ENCODE results near the gene RUFY3. TPM values are rescaled to one million over a fixed set of nuclear protein-coding genes. Genes with fewer than 3 reads are reported as not detected.
"Not testable (repeated sequence)": the region's sequence is repeated elsewhere in the genome, so short reads cannot be mapped to it uniquely, and the experiment has no call there.

Gene RUFY3
- total and polyA plus RNA-seq, 4 donors: 137 to 279 (median 199) TPM

- no peaks in the 10 kb centered on the region for H3K9me3 ChIP-seq (ENCODE audit: control insufficient read depth, insufficient read depth, low read length)
- H3K4me3 ChIP-seq (ENCODE audit: low read depth, low read length): no peak overlapping the region
- no peaks in the 10 kb centered on the region for H3K36me3 ChIP-seq (ENCODE audit: control insufficient read depth, insufficient read depth, low read length)
- no CpG with 5 or more reads among the region's 7 CpGs for WGBS (ENCODE audit: insufficient coverage)
- H3K27me3 ChIP-seq (ENCODE audit: control insufficient read depth, insufficient read depth, low read length): no peaks in the 10 kb centered on the region
- H3K4me1 ChIP-seq (ENCODE audit: control insufficient read depth, insufficient read depth, low read length): peaks cover 4% of the 10 kb centered on the region
- no peak overlapping the region for H3K27ac ChIP-seq (ENCODE audit: low read depth, low read length)
- DNase-seq (ENCODE audit: low read depth in 4 of 6, low spot score in 6 of 6): no peak
These were observed 8.2 kb upstream of the RUFY3 start for GRCh38 chr4:70713453-70714078.

GRCh38 chr4:70714079-70714887, 7.5 kb upstream of the RUFY3 start:
- WGBS (ENCODE audit: insufficient coverage): 100% methylated on average over 1 of the region's 5 CpGs
- Histone ChIP-seq H3K4me1 (ENCODE audit: control insufficient read depth, insufficient read depth, low read length) (peaks cover 4% of the 10 kb centered on the region), H3K27me3 (ENCODE audit: control insufficient read depth, insufficient read depth, low read length) (no peaks in the 10 kb centered on the region), H3K27ac (ENCODE audit: low read depth, low read length) (no peak overlapping the region), H3K9me3 (ENCODE audit: control insufficient read depth, insufficient read depth, low read length) (no peaks in the 10 kb centered on the region), H3K36me3 (ENCODE audit: control insufficient read depth, insufficient read depth, low read length) (no peaks in the 10 kb centered on the region), H3K4me3 (ENCODE audit: low read depth, low read length) (no peak overlapping the region)
- DNase-seq (ENCODE audit: low read depth in 4 of 6, low spot score in 6 of 6): no peak

- Histone ChIP-seq H3K27ac (ENCODE audit: low read depth, low read length) (no peak overlapping the region), H3K4me3 (ENCODE audit: low read depth, low read length) (no peak overlapping the region), H3K9me3 (ENCODE audit: control insufficient read depth, insufficient read depth, low read length) (no peaks in the 10 kb centered on the region), H3K4me1 (ENCODE audit: control insufficient read depth, insufficient read depth, low read length) (peaks cover 4% of the 10 kb centered on the region), H3K36me3 (ENCODE audit: control insufficient read depth, insufficient read depth, low read length) (no peaks in the 10 kb centered on the region), H3K27me3 (ENCODE audit: control insufficient read depth, insufficient read depth, low read length) (no peaks in the 10 kb centered on the region)
- WGBS (ENCODE audit: insufficient coverage): 90% methylated on average over 5 of the region's 6 CpGs
- DNase-seq (ENCODE audit: low read depth in 4 of 6, low spot score in 6 of 6): no peak
These were observed 6.7 kb upstream of the RUFY3 start for GRCh38 chr4:70715097-70715496.

- no peaks in the 10 kb centered on the region for H3K9me3 ChIP-seq (ENCODE audit: control insufficient read depth, insufficient read depth, low read length)
- H3K27ac ChIP-seq (ENCODE audit: low read depth, low read length): no peak overlapping the region
- DNase-seq (ENCODE audit: low read depth in 4 of 6, low spot score in 6 of 6): no peak
- H3K4me3 ChIP-seq (ENCODE audit: low read depth, low read length): no peak overlapping the region
- H3K4me1 ChIP-seq (ENCODE audit: control insufficient read depth, insufficient read depth, low read length): no peaks in the 10 kb centered on the region
- 87% methylated on average over 9 of the region's 13 CpGs for WGBS (ENCODE audit: insufficient coverage)
- no peaks in the 10 kb centered on the region for H3K27me3 ChIP-seq (ENCODE audit: control insufficient read depth, insufficient read depth, low read length)
- no peaks in the 10 kb centered on the region for H3K36me3 ChIP-seq (ENCODE audit: control insufficient read depth, insufficient read depth, low read length)
These were observed 2.8 kb upstream of the RUFY3 start for GRCh38 chr4:70718811-70719604.

- DNase-seq (ENCODE audit: low read depth in 4 of 6, low spot score in 6 of 6): peak in 2 of 6 donors; percentile 74 to 90
- H3K4me3 ChIP-seq (ENCODE audit: low read depth, low read length): peak overlapping the region; percentile 63
- H3K27ac ChIP-seq (ENCODE audit: low read depth, low read length): peak overlapping the region; percentile 86
These were observed 531 bp downstream of the RUFY3 start for GRCh38 chr4:70722199-70722791.

GRCh38 chr4:70724463-70724862, 2.7 kb downstream of the RUFY3 start:
- Histone ChIP-seq H3K27me3 (ENCODE audit: control insufficient read depth, insufficient read depth, low read length) (no peaks in the 10 kb centered on the region), H3K4me3 (ENCODE audit: low read depth, low read length) (no peak overlapping the region), H3K27ac (ENCODE audit: low read depth, low read length) (no peak overlapping the region), H3K36me3 (ENCODE audit: control insufficient read depth, insufficient read depth, low read length) (peaks cover 3% of the 10 kb centered on the region), H3K9me3 (ENCODE audit: control insufficient read depth, insufficient read depth, low read length) (no peaks in the 10 kb centered on the region), H3K4me1 (ENCODE audit: control insufficient read depth, insufficient read depth, low read length) (peaks cover 6% of the 10 kb centered on the region)
- no CpG with 5 or more reads among the region's 3 CpGs for WGBS (ENCODE audit: insufficient coverage)
- no peak for DNase-seq (ENCODE audit: low read depth in 4 of 6, low spot score in 6 of 6)

More at GRCh38 chr4:70722199-70722791, 531 bp downstream of the RUFY3 start:
- Histone ChIP-seq H3K9me3 (ENCODE audit: control insufficient read depth, insufficient read depth, low read length) (no peaks in the 10 kb centered on the region), H3K36me3 (ENCODE audit: control insufficient read depth, insufficient read depth, low read length) (no peaks in the 10 kb centered on the region), H3K4me1 (ENCODE audit: control insufficient read depth, insufficient read depth, low read length) (peaks cover 6% of the 10 kb centered on the region), H3K27me3 (ENCODE audit: control insufficient read depth, insufficient read depth, low read length) (no peaks in the 10 kb centered on the region)
- 0% methylated on average over 1 of the region's 7 CpGs for WGBS (ENCODE audit: insufficient coverage)

- peak in 2 of 6 donors; percentile 38 to 40 for DNase-seq (ENCODE audit: low read depth in 4 of 6, low spot score in 6 of 6)
- H3K4me1 ChIP-seq (ENCODE audit: control insufficient read depth, insufficient read depth, low read length): peaks cover 6% of the 10 kb centered on the region
- peaks cover 7% of the 10 kb centered on the region for H3K36me3 ChIP-seq (ENCODE audit: control insufficient read depth, insufficient read depth, low read length)
- no peaks in the 10 kb centered on the region for H3K27me3 ChIP-seq (ENCODE audit: control insufficient read depth, insufficient read depth, low read length)
- WGBS (ENCODE audit: insufficient coverage): 17% methylated on average over 1 of the region's 1 CpG
- H3K27ac ChIP-seq (ENCODE audit: low read depth, low read length): no peak overlapping the region
- H3K9me3 ChIP-seq (ENCODE audit: control insufficient read depth, insufficient read depth, low read length): no peaks in the 10 kb centered on the region
- no peak overlapping the region for H3K4me3 ChIP-seq (ENCODE audit: low read depth, low read length)
These were observed 3.9 kb downstream of the RUFY3 start for GRCh38 chr4:70725633-70726032.

GRCh38 chr4:70726515-70726914, 4.8 kb downstream of the RUFY3 start:
- H3K4me3 ChIP-seq (ENCODE audit: low read depth, low read length): not testable (repeated sequence)

GRCh38 chr4:70728091-70728490, 6.3 kb downstream of the RUFY3 start:
- no peaks in the 10 kb centered on the region for H3K27me3 ChIP-seq (ENCODE audit: control insufficient read depth, insufficient read depth, low read length)
- H3K9me3 ChIP-seq (ENCODE audit: control insufficient read depth, insufficient read depth, low read length): no peaks in the 10 kb centered on the region
- H3K4me1 ChIP-seq (ENCODE audit: control insufficient read depth, insufficient read depth, low read length): peaks cover 6% of the 10 kb centered on the region
- H3K36me3 ChIP-seq (ENCODE audit: control insufficient read depth, insufficient read depth, low read length): peaks cover 7% of the 10 kb centered on the region
- WGBS (ENCODE audit: insufficient coverage): 100% methylated on average over 3 of the region's 11 CpGs
- no peak overlapping the region for H3K4me3 ChIP-seq (ENCODE audit: low read depth, low read length)
- DNase-seq (ENCODE audit: low read depth in 4 of 6, low spot score in 6 of 6): no peak
- H3K27ac ChIP-seq (ENCODE audit: low read depth, low read length): no peak overlapping the region

More at GRCh38 chr4:70726515-70726914, 4.8 kb downstream of the RUFY3 start:
- not testable (repeated sequence) for H3K36me3 ChIP-seq (ENCODE audit: control insufficient read depth, insufficient read depth, low read length); H3K9me3 ChIP-seq (ENCODE audit: control insufficient read depth, insufficient read depth, low read length); H3K27ac ChIP-seq (ENCODE audit: low read depth, low read length); DNase-seq (ENCODE audit: low read depth in 4 of 6, low spot score in 6 of 6); H3K27me3 ChIP-seq (ENCODE audit: control insufficient read depth, insufficient read depth, low read length); H3K4me1 ChIP-seq (ENCODE audit: control insufficient read depth, insufficient read depth, low read length)
- WGBS (ENCODE audit: insufficient coverage): 98% methylated on average over 6 of the region's 11 CpGs
